Limb (tissue), 2 donors: ENCODE results near the gene ADARB2.
"Not testable (repeated sequence)": the region's sequence is repeated elsewhere in the genome, so short reads cannot be mapped to it uniquely, and the experiment has no call there.

Source experiments
- DNase-seq, 2 donors: peaks; one replicate each; pipeline ENCODE4 v3.0.0-alpha.2; 2016; ENCODE audit errors: extremely low spot score in 2 of 2

The ADARB2 gene

GRCh38 chr10:1328981-1329614 is 408.2 kb downstream of the ADARB2 start:
- DNase-seq: no peak

- DNase-seq: no peak
These were observed 409.0 kb downstream of the ADARB2 start for GRCh38 chr10:1328161-1328823.

GRCh38 chr10:1327759-1328158 is 409.6 kb downstream of the ADARB2 start:
- DNase-seq: no peak

- DNase-seq: not testable (repeated sequence)
These were observed 410.8 kb downstream of the ADARB2 start for GRCh38 chr10:1326514-1326913.

GRCh38 chr10:1324903-1325302 is 412.4 kb downstream of the ADARB2 start:
- DNase-seq: no peak

GRCh38 chr10:1323951-1324350 is 413.4 kb downstream of the ADARB2 start:
- no peak for DNase-seq

- DNase-seq: no peak
These were observed 416.5 kb downstream of the ADARB2 start for GRCh38 chr10:1320739-1321320.

GRCh38 chr10:1316809-1317143 is 420.5 kb downstream of the ADARB2 start:
- no peak for DNase-seq

GRCh38 chr10:1316121-1316808 is 421.1 kb downstream of the ADARB2 start:
- DNase-seq: no peak

GRCh38 chr10:1315178-1315577 is 422.1 kb downstream of the ADARB2 start:
- DNase-seq: no peak

GRCh38 chr10:1311726-1312125 is 425.6 kb downstream of the ADARB2 start:
- DNase-seq: no peak

GRCh38 chr10:1310271-1310789 is 427.0 kb downstream of the ADARB2 start:
- no peak for DNase-seq

GRCh38 chr10:1309617-1310270 is 427.6 kb downstream of the ADARB2 start:
- peak in 1 of 2 donors; percentile 10 for DNase-seq

GRCh38 chr10:1308962-1309616 is 428.2 kb downstream of the ADARB2 start:
- DNase-seq: no peak

- no peak for DNase-seq
These were observed 429.0 kb downstream of the ADARB2 start for GRCh38 chr10:1308173-1308961.

GRCh38 chr10:1301143-1301542 is 436.2 kb downstream of the ADARB2 start:
- no peak for DNase-seq

GRCh38 chr10:1300218-1300617 is 437.1 kb downstream of the ADARB2 start:
- DNase-seq: no peak

GRCh38 chr10:1299041-1299726 is 438.1 kb downstream of the ADARB2 start:
- DNase-seq: no peak

GRCh38 chr10:1297566-1298301 is 439.6 kb downstream of the ADARB2 start:
- DNase-seq: no peak
